C4-2B (cell line): Measurements from ENCODE around the gene NANS.

Experiments used
- CTCF ChIP-seq: fragments of 450-650 bp; conservative IDR thresholded peaks from 2 replicates; pipeline ENCODE4 v1.5.1; 2017; ENCODE audit warnings: mild to moderate bottlenecking
- ZFX ChIP-seq: fragments of 450-650 bp; IDR thresholded peaks from 2 replicates; pipeline ENCODE4 v1.6.1; 2017

- TF ChIP-seq CTCF, result no peak
- no peak for TF ChIP-seq ZFX
Measured at GRCh38 chr9:98095401-98095800, 38.9 kb downstream of the NANS start.
